ENCODE measurements around the gene DAB2IP.

DAB2IP gene

GRCh38 chr9:121807069-121807822 lies 155.8 kb downstream of the DAB2IP start:
- DNase-seq, result no peak

- DNase-seq, result no peak
These were observed 156.4 kb downstream of the DAB2IP start for GRCh38 chr9:121807823-121808278.

- DNase-seq, result no peak
These were observed 157.3 kb downstream of the DAB2IP start for GRCh38 chr9:121808781-121809180.

GRCh38 chr9:121809356-121810050 lies 158.1 kb downstream of the DAB2IP start:
- no peak for DNase-seq

- no peak for DNase-seq
These were observed 159.1 kb downstream of the DAB2IP start for GRCh38 chr9:121810489-121810888.

GRCh38 chr9:121811140-121811539 lies 159.7 kb downstream of the DAB2IP start:
- DNase-seq, result no peak

- DNase-seq, result no peak
These were observed 160.3 kb downstream of the DAB2IP start for GRCh38 chr9:121811751-121812150.

- DNase-seq, result no peak
These were observed 160.8 kb downstream of the DAB2IP start for GRCh38 chr9:121812159-121812735.

- no peak for DNase-seq
These were observed 162.2 kb downstream of the DAB2IP start for GRCh38 chr9:121813519-121814210.

GRCh38 chr9:121814594-121814993 lies 163.2 kb downstream of the DAB2IP start:
- no peak for DNase-seq

- DNase-seq, result no peak
These were observed 163.7 kb downstream of the DAB2IP start for GRCh38 chr9:121815084-121815483.

- no peak for DNase-seq
These were observed 164.4 kb downstream of the DAB2IP start for GRCh38 chr9:121815546-121816448.

- no peak for DNase-seq
These were observed 165.0 kb downstream of the DAB2IP start for GRCh38 chr9:121816449-121816817.

GRCh38 chr9:121816845-121817450 lies 165.5 kb downstream of the DAB2IP start:
- no peak for DNase-seq

- no peak for DNase-seq
These were observed 166.0 kb downstream of the DAB2IP start for GRCh38 chr9:121817476-121817875.

GRCh38 chr9:121818016-121818661 lies 166.7 kb downstream of the DAB2IP start:
- DNase-seq, result no peak

- no peak for DNase-seq
These were observed 167.5 kb downstream of the DAB2IP start for GRCh38 chr9:121818841-121819427.

GRCh38 chr9:121819428-121820231 lies 168.2 kb downstream of the DAB2IP start:
- DNase-seq, result no peak

- no peak for DNase-seq
These were observed 169.0 kb downstream of the DAB2IP start for GRCh38 chr9:121820286-121821005.
